ENCODE data around the gene LARP1B. TPM values are rescaled to one million over a fixed set of nuclear protein-coding genes. Genes with fewer than 3 reads are reported as not detected.

LARP1B gene
- total RNA-seq, 1 experiment from 2014 or later: 42.9 TPM

- no peak overlapping the region for H3T11ph ChIP-seq (ENCODE audit: low read length)
- no peaks in the 10 kb centered on the region for H3K27me3 ChIP-seq (ENCODE audit: insufficient read depth, low read length)
- no peak for DNase-seq
- H3K36me3 Mint-ChIP-seq (ENCODE audit: insufficient read depth in 1 of 3, low read depth in 3 of 3): peaks cover 3 to 9% (median 9%) of the 10 kb centered on the region in 3 experiments; a peak in 5 of 7 replicates
- H3K56ac ChIP-seq (ENCODE audit: insufficient read length, low read depth, low read length): no peak overlapping the region
- H4K5ac ChIP-seq (ENCODE audit: insufficient read length, low read depth, low read length): no peak overlapping the region
- H3K23ac ChIP-seq (ENCODE audit: insufficient read length, low read depth, low read length): no peak overlapping the region
- no peaks in the 10 kb centered on the region for H3K79me1 ChIP-seq (ENCODE audit: insufficient read depth, low read depth, low read length, poor library complexity, severe bottlenecking)
- no peak overlapping the region for H3K4ac ChIP-seq (ENCODE audit: low read depth, low read length)
- H3K23me2 ChIP-seq (ENCODE audit: insufficient read length, low read depth, low read length, poor library complexity, severe bottlenecking): no peaks in the 10 kb centered on the region
- H3K9me3 ChIP-seq (ENCODE audit: control insufficient read depth, low read depth, low read length): no peaks in the 10 kb centered on the region
- no peaks in the 10 kb centered on the region for H3K4me1 Mint-ChIP-seq
- peaks cover 0 to 2% of the 10 kb centered on the region in 2 experiments; a peak in 1 of 5 replicates for H3K9me3 Mint-ChIP-seq
- H3K4me2 ChIP-seq (ENCODE audit: insufficient read depth, insufficient read length, low read length): no peak overlapping the region
- H3K14ac ChIP-seq (ENCODE audit: insufficient read depth, low read length): no peak overlapping the region
- H3K79me2 ChIP-seq (ENCODE audit: insufficient read depth, low read length): no peaks in the 10 kb centered on the region
- H2AFZ ChIP-seq (ENCODE audit: low read length): no peak overlapping the region
- H3K4me1 ChIP-seq (ENCODE audit: insufficient read depth, low read length): no peaks in the 10 kb centered on the region
- no peak overlapping the region for H2AK5ac ChIP-seq (ENCODE audit: insufficient read length, low read length)
- no peak overlapping the region for H3K18ac ChIP-seq (ENCODE audit: insufficient read length, low read depth, low read length)
- no peak for TF ChIP-seq CTCF (conservative IDR thresholded peaks at IDR 0.05)
- H2BK15ac ChIP-seq (ENCODE audit: low read depth, low read length): no peak overlapping the region
- WGBS (ENCODE audit: extremely low coverage, insufficient read length, low lambda C conversion rate): no CpG with 5 or more reads among the region's 1 CpG
- no peak overlapping the region for H2BK12ac ChIP-seq (ENCODE audit: insufficient read length, low read depth, low read length)
- H3K4me3 Mint-ChIP-seq: no peak overlapping the region
- H2BK20ac ChIP-seq (ENCODE audit: low read depth, low read length, poor library complexity, severe bottlenecking): no peak overlapping the region
- H3K27ac ChIP-seq (ENCODE audit: insufficient read length, low read depth, low read length): no peak overlapping the region
- no peak overlapping the region for H2BK120ac ChIP-seq (ENCODE audit: low read depth, low read length, poor library complexity, severe bottlenecking)
- no peaks in the 10 kb centered on the region for H3K27me3 Mint-ChIP-seq (ENCODE audit: low read depth)
- H4K8ac ChIP-seq (replicated peaks; ENCODE audit: insufficient read length, low read depth, low read length): no peak overlapping the region
- no peak overlapping the region for H4K91ac ChIP-seq (ENCODE audit: insufficient read length, low read depth, low read length)
- H3K27ac Mint-ChIP-seq: no peak overlapping the region
- no peak overlapping the region for H2BK5ac ChIP-seq (ENCODE audit: insufficient read length, low read length)
- H4K20me1 ChIP-seq (ENCODE audit: control insufficient read depth, insufficient read depth, insufficient read length): no peaks in the 10 kb centered on the region
- H3K9ac ChIP-seq (ENCODE audit: extremely low read depth, insufficient read length, low read length): no peak overlapping the region
These were observed 116.4 kb downstream of the LARP1B start for GRCh38 chr4:128177498-128177897.

Data from H9 (cell line).